ENCODE measurements around the gene PPP1R3F. TPM values are rescaled to one million over a fixed set of nuclear protein-coding genes. Genes with fewer than 3 reads are reported as not detected.

PPP1R3F gene
- total RNA-seq, 4 donors from 2014 or later, result 2.0 to 18.7 (median 2.8) TPM

DNA sequence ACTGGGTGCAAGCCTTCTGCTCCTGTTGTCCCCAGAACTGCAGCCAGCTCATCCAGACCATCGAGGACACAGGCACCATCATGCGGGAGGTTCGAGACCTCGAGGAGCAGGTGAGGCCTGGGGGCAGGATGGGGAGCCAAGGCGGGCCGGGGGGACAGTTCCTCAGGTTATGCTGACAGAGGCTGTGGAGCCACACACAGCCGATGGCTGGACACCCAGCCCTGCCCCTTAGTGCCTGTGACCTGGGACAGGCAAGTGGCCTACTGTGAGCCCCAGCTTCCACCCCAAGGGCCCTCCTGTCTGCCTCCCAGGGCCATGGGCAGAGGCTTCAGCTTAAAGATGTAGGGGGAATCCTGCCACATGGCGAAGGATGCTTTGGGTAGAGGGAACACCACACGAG lies 20.0 kb upstream of the PPP1R3F start:
- TF ChIP-seq EP300 (IDR thresholded peaks at IDR 0.05; ENCODE audit: low read depth), result no peak
- TF ChIP-seq POLR2A (IDR thresholded peaks at IDR 0.05), result no peak
- TF ChIP-seq, protein P1, sequence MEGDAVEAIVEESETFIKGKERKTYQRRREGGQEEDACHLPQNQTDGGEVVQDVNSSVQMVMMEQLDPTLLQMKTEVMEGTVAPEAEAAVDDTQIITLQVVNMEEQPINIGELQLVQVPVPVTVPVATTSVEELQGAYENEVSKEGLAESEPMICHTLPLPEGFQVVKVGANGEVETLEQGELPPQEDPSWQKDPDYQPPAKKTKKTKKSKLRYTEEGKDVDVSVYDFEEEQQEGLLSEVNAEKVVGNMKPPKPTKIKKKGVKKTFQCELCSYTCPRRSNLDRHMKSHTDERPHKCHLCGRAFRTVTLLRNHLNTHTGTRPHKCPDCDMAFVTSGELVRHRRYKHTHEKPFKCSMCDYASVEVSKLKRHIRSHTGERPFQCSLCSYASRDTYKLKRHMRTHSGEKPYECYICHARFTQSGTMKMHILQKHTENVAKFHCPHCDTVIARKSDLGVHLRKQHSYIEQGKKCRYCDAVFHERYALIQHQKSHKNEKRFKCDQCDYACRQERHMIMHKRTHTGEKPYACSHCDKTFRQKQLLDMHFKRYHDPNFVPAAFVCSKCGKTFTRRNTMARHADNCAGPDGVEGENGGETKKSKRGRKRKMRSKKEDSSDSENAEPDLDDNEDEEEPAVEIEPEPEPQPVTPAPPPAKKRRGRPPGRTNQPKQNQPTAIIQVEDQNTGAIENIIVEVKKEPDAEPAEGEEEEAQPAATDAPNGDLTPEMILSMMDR (IDR thresholded peaks at IDR 0.05), result no peak
- no peak for TF ChIP-seq POLR2AphosphoS5 (IDR thresholded peaks at IDR 0.05)

DNA sequence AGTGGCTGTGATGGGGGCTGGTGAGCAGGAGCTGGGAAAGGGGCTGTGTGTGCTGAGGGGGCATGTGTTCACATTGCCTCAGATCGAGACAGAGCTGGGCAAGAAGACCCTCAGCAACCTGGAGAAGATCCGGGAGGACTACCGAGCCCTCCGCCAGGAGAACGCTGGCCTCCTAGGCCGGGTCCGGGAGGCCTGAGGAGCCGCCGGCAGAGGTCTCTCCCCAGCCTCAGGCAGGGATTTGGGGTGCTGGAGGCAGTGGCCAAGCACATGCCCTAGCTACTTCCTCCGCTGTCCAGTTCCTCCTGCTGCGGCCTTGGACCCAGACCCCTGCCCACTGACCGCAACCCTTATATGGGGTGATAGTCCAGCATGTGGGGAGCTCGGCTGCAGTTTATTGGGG lies 19.5 kb upstream of the PPP1R3F start:
- in situ Hi-C loops (cut with MboI; ENCODE audit: low pct_ligation_motif_present in 1 of 4, low pct_unique_long_range_greater_than_20kb in 1 of 4, low sequenced_read_pairs in 3 of 4), result no loop called here
- TF ChIP-seq POLR2AphosphoS5 (IDR thresholded peaks at IDR 0.05) (no peak), EP300 (IDR thresholded peaks at IDR 0.05; ENCODE audit: low read depth) (no peak), POLR2A (IDR thresholded peaks at IDR 0.05) (no peak)
- TF ChIP-seq, protein P1 (IDR thresholded peaks at IDR 0.05), result no peak

More for the DNA sequence above, 20.0 kb upstream of the PPP1R3F start:
- Histone ChIP-seq H3K27me3 (no peaks in the 10 kb centered on the region), H3K27ac (no peak overlapping the region), H3K9me3 (no peaks in the 10 kb centered on the region), H3K4me3 (no peak overlapping the region), H3K4me1 (no peaks in the 10 kb centered on the region), H3K36me3 (no peaks in the 10 kb centered on the region)
- in situ Hi-C loops (cut with MboI; ENCODE audit: low pct_ligation_motif_present in 1 of 4, low pct_unique_long_range_greater_than_20kb in 1 of 4, low sequenced_read_pairs in 3 of 4) (no loop called here), intact Hi-C loops (cut with DNase I; ENCODE audit: low total_unique reads) (no loop called here)
- 81% methylated on average over 9 of the region's 9 CpGs; no CpG with 5 or more reads in 1 of the 2 donors for WGBS, 2 donors (ENCODE audit: low coverage in 1 of 2)
- no peak for DNase-seq

DNA sequence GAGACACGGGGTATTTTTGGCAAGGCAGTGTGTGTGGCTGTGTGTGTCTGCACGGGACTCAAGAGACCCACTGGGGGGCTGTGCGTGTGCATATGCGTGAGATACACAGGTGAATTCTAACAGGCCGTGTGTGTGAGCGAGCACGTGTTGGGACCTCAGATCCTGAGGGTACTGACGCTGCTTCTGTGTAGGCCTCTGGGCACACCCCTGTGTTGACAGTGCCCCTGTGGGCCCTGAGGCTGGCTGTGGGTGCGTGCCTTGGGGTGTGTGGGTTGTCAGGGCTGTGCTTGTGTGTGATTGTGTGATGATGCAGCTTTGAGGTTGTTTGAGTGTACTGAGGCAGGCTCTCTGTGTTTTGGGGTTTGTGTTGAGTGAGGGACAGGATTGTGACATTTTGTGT lies 19.0 kb upstream of the PPP1R3F start:
- H3K4me1 ChIP-seq, result no peaks in the 10 kb centered on the region
- H3K4me3 ChIP-seq, result no peak overlapping the region
- no peaks in the 10 kb centered on the region for H3K9me3 ChIP-seq
- DNase-seq, result no peak
- TF ChIP-seq EP300 (IDR thresholded peaks at IDR 0.05; ENCODE audit: low read depth), result no peak
- TF ChIP-seq, protein P1 (IDR thresholded peaks at IDR 0.05), result no peak
- no peak for TF ChIP-seq POLR2A (IDR thresholded peaks at IDR 0.05)
- TF ChIP-seq POLR2AphosphoS5 (IDR thresholded peaks at IDR 0.05), result no peak
- intact Hi-C loops (cut with DNase I; ENCODE audit: low total_unique reads) (no loop called here), in situ Hi-C loops (cut with MboI; ENCODE audit: low pct_ligation_motif_present in 1 of 4, low pct_unique_long_range_greater_than_20kb in 1 of 4, low sequenced_read_pairs in 3 of 4) (no loop called here)
- no peak overlapping the region for H3K27ac ChIP-seq
- H3K27me3 ChIP-seq, result no peaks in the 10 kb centered on the region
- H3K36me3 ChIP-seq, result no peaks in the 10 kb centered on the region
- 83% methylated on average over 9 of the region's 9 CpGs; no CpG with 5 or more reads in 1 of the 2 donors for whole genome bisulfite sequencing, 2 donors (ENCODE audit: low coverage in 1 of 2)

More for the DNA sequence above, 19.5 kb upstream of the PPP1R3F start:
- Histone ChIP-seq H3K4me1 (no peaks in the 10 kb centered on the region), H3K9me3 (no peaks in the 10 kb centered on the region), H3K27me3 (no peaks in the 10 kb centered on the region), H3K27ac (no peak overlapping the region), H3K36me3 (no peaks in the 10 kb centered on the region), H3K4me3 (no peak overlapping the region)
- intact Hi-C loops (cut with DNase I; ENCODE audit: low total_unique reads), result no loop called here
- DNase-seq, result no peak
- 88% methylated on average over 13 of the region's 13 CpGs; no CpG with 5 or more reads in 1 of the 2 donors for WGBS, 2 donors (ENCODE audit: low coverage in 1 of 2)

DNA sequence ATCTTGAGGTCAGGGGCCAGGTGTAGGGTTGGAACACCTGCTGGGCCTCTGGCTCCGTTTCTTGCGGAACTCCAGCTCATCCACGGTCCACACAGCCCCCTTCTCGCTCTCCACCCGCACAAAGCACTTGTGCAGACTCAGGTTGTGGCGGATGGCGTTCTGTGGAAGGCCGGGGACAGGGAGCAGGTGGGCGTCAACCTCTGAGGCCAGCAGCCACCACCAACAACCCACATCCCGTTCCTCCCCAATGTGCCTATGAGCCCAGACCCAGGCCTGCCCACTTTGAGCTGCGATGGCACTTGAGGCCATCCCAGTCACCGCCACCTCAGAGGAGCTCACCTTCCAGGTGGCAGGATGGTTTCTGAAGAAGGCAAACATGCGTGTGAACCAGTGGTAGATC lies 18.3 kb upstream of the PPP1R3F start:
- H3K4me1 ChIP-seq, result no peaks in the 10 kb centered on the region
- H3K9me3 ChIP-seq, result no peaks in the 10 kb centered on the region
- no peak for DNase-seq
- H3K27me3 ChIP-seq, result no peaks in the 10 kb centered on the region
- TF ChIP-seq, protein P1 (IDR thresholded peaks at IDR 0.05), result no peak
- TF ChIP-seq EP300 (IDR thresholded peaks at IDR 0.05; ENCODE audit: low read depth) (no peak), POLR2A (IDR thresholded peaks at IDR 0.05) (no peak), POLR2AphosphoS5 (IDR thresholded peaks at IDR 0.05) (no peak)
- 88% methylated on average over 13 of the region's 13 CpGs; no CpG with 5 or more reads in 1 of the 2 donors for WGBS, 2 donors (ENCODE audit: low coverage in 1 of 2)
- no peaks in the 10 kb centered on the region for H3K36me3 ChIP-seq
- in situ Hi-C loops (cut with MboI; ENCODE audit: low pct_ligation_motif_present in 1 of 4, low pct_unique_long_range_greater_than_20kb in 1 of 4, low sequenced_read_pairs in 3 of 4) (no loop called here), intact Hi-C loops (cut with DNase I; ENCODE audit: low total_unique reads) (no loop called here)
- H3K27ac ChIP-seq, result no peak overlapping the region
- no peak overlapping the region for H3K4me3 ChIP-seq

Measured in transverse colon (tissue), 4 donors.